CD4-positive, alpha-beta T cell treated with Interleukin-6 at 100 ng/mL for 8 hours (primary cell): ENCODE data around the gene SAMMSON.

ENCODE experiments used
- DNase-seq: peaks from one replicate; pipeline ENCODE4 v3.0.0-alpha.2; 2020; ENCODE audit warnings: mixed read lengths, low spot score

The SAMMSON gene

GRCh38 chr3:69999140-70000027 lies at the start of gene SAMMSON:
Gene SAMMSON, plus strand, starts transcription at chr3:69999733.
- no peak for DNase-seq

GRCh38 chr3:69951616-69952015 lies 47.9 kb upstream of the SAMMSON start:
- DNase-seq = no peak

GRCh38 chr3:69959581-69959980 lies 40.0 kb upstream of the SAMMSON start:
- DNase-seq = no peak

- DNase-seq = no peak
Observed at GRCh38 chr3:69961706-69962439, 37.7 kb upstream of the SAMMSON start.

GRCh38 chr3:69963643-69964042 lies 35.9 kb upstream of the SAMMSON start:
- no peak for DNase-seq

GRCh38 chr3:69967156-69967555 lies 32.4 kb upstream of the SAMMSON start:
- no peak for DNase-seq

- DNase-seq = no peak
Observed at GRCh38 chr3:69970827-69971226, 28.7 kb upstream of the SAMMSON start.

- DNase-seq = no peak
Observed at GRCh38 chr3:69972672-69973071, 26.9 kb upstream of the SAMMSON start.

- no peak for DNase-seq
Observed at GRCh38 chr3:69976021-69976420, 23.5 kb upstream of the SAMMSON start.

- no peak for DNase-seq
Observed at GRCh38 chr3:69983546-69984265, 15.8 kb upstream of the SAMMSON start.

GRCh38 chr3:69985266-69985665 lies 14.3 kb upstream of the SAMMSON start:
- no peak for DNase-seq

- no peak for DNase-seq
Observed at GRCh38 chr3:69986419-69986818, 13.1 kb upstream of the SAMMSON start.

- DNase-seq = no peak
Observed at GRCh38 chr3:69987833-69988232, 11.7 kb upstream of the SAMMSON start.

- no peak for DNase-seq
Observed at GRCh38 chr3:69993757-69994156, 5.8 kb upstream of the SAMMSON start.

GRCh38 chr3:69994919-69995318 lies 4.6 kb upstream of the SAMMSON start:
- no peak for DNase-seq

- no peak for DNase-seq
Observed at GRCh38 chr3:69997631-69998307, 1.8 kb upstream of the SAMMSON start.

GRCh38 chr3:69998759-69999139 lies 784 bp upstream of the SAMMSON start:
- no peak for DNase-seq

- no peak for DNase-seq
Observed at GRCh38 chr3:70000028-70000410, 486 bp downstream of the SAMMSON start.

- no peak for DNase-seq
Observed at GRCh38 chr3:70000563-70001081, 1.1 kb downstream of the SAMMSON start.

GRCh38 chr3:70003119-70003518 lies 3.6 kb downstream of the SAMMSON start:
- DNase-seq = no peak

- DNase-seq = no peak
Observed at GRCh38 chr3:70006089-70006488, 6.6 kb downstream of the SAMMSON start.

GRCh38 chr3:70010346-70010745 lies 10.8 kb downstream of the SAMMSON start:
- no peak for DNase-seq
